ENCODE measurements around the gene KNSTRN. TPM values are rescaled to one million over a fixed set of nuclear protein-coding genes. Genes with fewer than 3 reads are reported as not detected.
A peak's percentile ranks its signal among the peaks of the same experiment; 100 is the strongest.

KNSTRN gene
- total and polyA plus RNA-seq, 2 of the 8 experiments (the other 6 are each of a cell fraction or from before 2014, with no cell fraction given) = 25.1 to 79.4 TPM

- no peak overlapping the region for H4K5ac ChIP-seq (ENCODE audit: insufficient read length, low read depth, low read length)
- H3K4me2 ChIP-seq (ENCODE audit: insufficient read depth in 1 of 2, low read depth in 2 of 2, low read length in 2 of 2) = no peak overlapping the region
- H3K9ac ChIP-seq (replicated peaks in 1 of 4; ENCODE audit: extremely low read depth in 1 of 4, low read depth in 3 of 4, low read length in 3 of 4) = no peak overlapping the region
- no peak overlapping the region for H2BK120ac ChIP-seq (replicated peaks; ENCODE audit: low read depth, low read length)
- peaks cover 0 to 10% (median 2%) of the 10 kb centered on the region in 4 experiments; a peak in 4 of 7 replicates for H3K4me1 ChIP-seq (replicated peaks in 1 of 4; ENCODE audit: control insufficient read depth in 3 of 4, insufficient read depth in 4 of 4, low read length in 3 of 4)
- no peaks in the 10 kb centered on the region for H4K20me1 ChIP-seq (replicated peaks in 1 of 2; ENCODE audit: control insufficient read depth in 1 of 2, insufficient read depth in 2 of 2, low read length in 2 of 2)
- H3K14ac ChIP-seq (ENCODE audit: insufficient read length) = no peak overlapping the region
- H2AFZ ChIP-seq (ENCODE audit: low read length) = no peak overlapping the region
- H3K27ac ChIP-seq (ENCODE audit: low read depth, low read length) = no peak overlapping the region
- ChIA-PET POLR2A (ENCODE audit: partially characterized antibody) (no interaction called here), CTCF (ENCODE audit: partially characterized antibody) (interaction anchor here (0.8 to 27.4 kb wide), 5 partner anchors 8 to 77 kb away, joined by 3 to 452 read pairs (median 3); partner anchors contain the start of genes CCDC9B and KNSTRN)
- H3K56ac ChIP-seq (replicated peaks; ENCODE audit: insufficient read length, low read depth, low read length) = no peak overlapping the region
- DNase-seq (ENCODE audit: low read depth in 1 of 2, low spot score in 2 of 2) = no peak
- H3K9me3 ChIP-seq (ENCODE audit: insufficient read depth in 2 of 2, low read depth in 1 of 2, low read length in 1 of 2) = no peaks in the 10 kb centered on the region
- H2BK15ac ChIP-seq (ENCODE audit: low read length) = no peak overlapping the region
- peak overlapping the region; percentile 3; the same call in 1 of the 2 replicates for H4K8ac ChIP-seq (ENCODE audit: extremely low read depth, insufficient read depth, low read length)
- no peak overlapping the region for H3K18ac ChIP-seq (ENCODE audit: extremely low read depth, low read length)
- no peak overlapping the region for H2BK12ac ChIP-seq (ENCODE audit: low read depth, low read length)
- H3K4ac ChIP-seq (replicated peaks; ENCODE audit: insufficient read length, low read depth, low read length) = no peak overlapping the region
- H3K27me3 ChIP-seq (replicated peaks in 1 of 4; ENCODE audit: control insufficient read depth in 3 of 4, extremely low read depth in 1 of 4, insufficient read depth in 3 of 4, low read length in 3 of 4) = no peaks in the 10 kb centered on the region
- no peak overlapping the region for H2BK5ac ChIP-seq (ENCODE audit: low read depth, low read length)
- H3K23ac ChIP-seq (ENCODE audit: insufficient read length) = no peak overlapping the region
- H4K91ac ChIP-seq (replicated peaks; ENCODE audit: insufficient read length, low read length) = no peak overlapping the region
- H2BK20ac ChIP-seq (ENCODE audit: low read length) = no peak overlapping the region
- no peaks in the 10 kb centered on the region for H3K79me2 ChIP-seq (ENCODE audit: control insufficient read depth in 1 of 2, insufficient read depth in 2 of 2, low read length in 2 of 2)
- TF ChIP-seq, protein P1, sequence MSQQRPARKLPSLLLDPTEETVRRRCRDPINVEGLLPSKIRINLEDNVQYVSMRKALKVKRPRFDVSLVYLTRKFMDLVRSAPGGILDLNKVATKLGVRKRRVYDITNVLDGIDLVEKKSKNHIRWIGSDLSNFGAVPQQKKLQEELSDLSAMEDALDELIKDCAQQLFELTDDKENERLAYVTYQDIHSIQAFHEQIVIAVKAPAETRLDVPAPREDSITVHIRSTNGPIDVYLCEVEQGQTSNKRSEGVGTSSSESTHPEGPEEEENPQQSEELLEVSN (IDR thresholded peaks at IDR 0.05) = no peak
- no peak for TF ChIP-seq RAD21 (IDR thresholded peaks at IDR 0.05 in 1 of 2, conservative IDR thresholded peaks at IDR 0.05 in 1 of 2; ENCODE audit: low read depth in 2 of 2, low read length in 2 of 2)
- TF ChIP-seq CHD1 (IDR thresholded peaks at IDR 0.05; ENCODE audit: low read depth, low read length) = no peak
- TF ChIP-seq MAFK (IDR thresholded peaks at IDR 0.05; ENCODE audit: low read depth, low read length) = no peak
- H3K4me3 ChIP-seq (ENCODE audit: extremely low read depth in 1 of 4, insufficient read depth in 2 of 4, low read depth in 3 of 4, low read length in 4 of 4) = no peak overlapping the region
- no peaks in the 10 kb centered on the region for H3K79me1 ChIP-seq (ENCODE audit: low read depth, low read length)
- FAIRE-seq = no peak
- 92% methylated on average over 7 of the region's 11 CpGs; no CpG with 5 or more reads in 1 of the 2 experiments for WGBS, 2 experiments (ENCODE audit: extremely low coverage in 1 of 2, insufficient coverage in 1 of 2, insufficient read length in 1 of 2, insufficient replicate concordance in 2 of 2, low coverage in 1 of 2, low lambda C conversion rate in 2 of 2, missing lambda C conversion rate in 1 of 2)
- no peak overlapping the region for H2AK5ac ChIP-seq (ENCODE audit: low read depth, low read length)
- no peaks in the 10 kb centered on the region for H3K36me3 ChIP-seq (ENCODE audit: control insufficient read depth in 2 of 4, insufficient read depth in 4 of 4, low read length in 3 of 4)
- H3K23me2 ChIP-seq (ENCODE audit: low read depth, low read length) = peaks cover 2% of the 10 kb centered on the region; the same call in 1 of the 2 replicates
These were observed 34.7 kb upstream of the KNSTRN start for GRCh38 chr15:40347559-40348473.

All from H1 (cell line).